GM19468 (cell line): Measurements from ENCODE around the gene FAM135A.
A peak's percentile ranks its signal among the peaks of the same experiment; 100 is the strongest.

Experiments used
- ATAC-seq: cut with Tn5 transposase; IDR thresholded peaks from one replicate; pipeline ENCODE4 v1.9.1; 2021; ENCODE audit warnings: mild to moderate bottlenecking, moderate library complexity, moderate number of reproducible peaks; ENCODE audit not compliant: unreplicated experiment; ENCODE audit errors: extremely low read depth

The FAM135A gene

GRCh38 chr6:70413114-70413991 lies at the start of gene FAM135A:
Gene FAM135A (plus strand): TSS chr6:70413508. CDS start chr6:70428343, 14,835 bp downstream.
- ATAC-seq = peak; percentile 76

- ATAC-seq = no peak
Measured at GRCh38 chr6:70363741-70364493, 49.4 kb upstream of the FAM135A start.

GRCh38 chr6:70369332-70369950 lies 43.9 kb upstream of the FAM135A start:
- peak; percentile 30 for ATAC-seq

- no peak for ATAC-seq
Measured at GRCh38 chr6:70370496-70370895, 42.8 kb upstream of the FAM135A start.

- ATAC-seq = no peak
Measured at GRCh38 chr6:70371454-70372105, 41.7 kb upstream of the FAM135A start.

GRCh38 chr6:70375166-70375565 lies 38.1 kb upstream of the FAM135A start:
- ATAC-seq = no peak

- no peak for ATAC-seq
Measured at GRCh38 chr6:70375882-70376281, 37.4 kb upstream of the FAM135A start.

GRCh38 chr6:70376628-70377027 lies 36.7 kb upstream of the FAM135A start:
- no peak for ATAC-seq

- no peak for ATAC-seq
Measured at GRCh38 chr6:70377372-70377771, 35.9 kb upstream of the FAM135A start.

- ATAC-seq = no peak
Measured at GRCh38 chr6:70379473-70380013, 33.8 kb upstream of the FAM135A start.

- ATAC-seq = peak; percentile 84
Measured at GRCh38 chr6:70380252-70380651, 33.1 kb upstream of the FAM135A start.

GRCh38 chr6:70380771-70381416 lies 32.4 kb upstream of the FAM135A start:
- no peak for ATAC-seq

- no peak for ATAC-seq
Measured at GRCh38 chr6:70381417-70381782, 31.9 kb upstream of the FAM135A start.

GRCh38 chr6:70385901-70386300 lies 27.4 kb upstream of the FAM135A start:
- no peak for ATAC-seq

GRCh38 chr6:70388814-70389213 lies 24.5 kb upstream of the FAM135A start:
- no peak for ATAC-seq

GRCh38 chr6:70389261-70389660 lies 24.0 kb upstream of the FAM135A start:
- ATAC-seq = no peak

GRCh38 chr6:70390067-70390466 lies 23.2 kb upstream of the FAM135A start:
- no peak for ATAC-seq

GRCh38 chr6:70391492-70391891 lies 21.8 kb upstream of the FAM135A start:
- ATAC-seq = no peak

- no peak for ATAC-seq
Measured at GRCh38 chr6:70394518-70395300, 18.6 kb upstream of the FAM135A start.
